ENCODE measurements around the gene MAPK13.
A peak's percentile ranks its signal among the peaks of the same experiment; 100 is the strongest.

MAPK13 gene

DNA sequence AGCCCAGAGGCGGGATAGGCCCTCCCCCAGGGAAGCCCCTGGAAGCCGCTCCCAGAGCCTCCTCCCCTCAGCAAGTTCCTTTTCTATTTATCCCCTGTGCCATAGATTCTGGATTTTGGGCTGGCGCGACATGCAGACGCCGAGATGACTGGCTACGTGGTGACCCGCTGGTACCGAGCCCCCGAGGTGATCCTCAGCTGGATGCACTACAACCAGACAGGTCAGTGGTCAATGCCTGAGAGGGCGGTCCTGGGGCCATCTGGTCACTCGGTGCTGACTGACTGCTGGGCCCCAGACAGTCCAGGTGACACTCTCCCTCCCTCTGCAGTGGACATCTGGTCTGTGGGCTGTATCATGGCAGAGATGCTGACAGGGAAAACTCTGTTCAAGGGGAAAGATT, 6.2 kb downstream of the MAPK13 start (continued):
- TF ChIP-seq CSRNP3 (CRISPR knock-in tag; IDR thresholded peaks at IDR 0.05) (no peak), ZC3H10 (CRISPR knock-in tag; IDR thresholded peaks at IDR 0.05) (no peak), TSHZ2 (CRISPR knock-in tag; IDR thresholded peaks at IDR 0.05) (no peak), ISL1 (CRISPR knock-in tag; IDR thresholded peaks at IDR 0.05) (no peak)

DNA sequence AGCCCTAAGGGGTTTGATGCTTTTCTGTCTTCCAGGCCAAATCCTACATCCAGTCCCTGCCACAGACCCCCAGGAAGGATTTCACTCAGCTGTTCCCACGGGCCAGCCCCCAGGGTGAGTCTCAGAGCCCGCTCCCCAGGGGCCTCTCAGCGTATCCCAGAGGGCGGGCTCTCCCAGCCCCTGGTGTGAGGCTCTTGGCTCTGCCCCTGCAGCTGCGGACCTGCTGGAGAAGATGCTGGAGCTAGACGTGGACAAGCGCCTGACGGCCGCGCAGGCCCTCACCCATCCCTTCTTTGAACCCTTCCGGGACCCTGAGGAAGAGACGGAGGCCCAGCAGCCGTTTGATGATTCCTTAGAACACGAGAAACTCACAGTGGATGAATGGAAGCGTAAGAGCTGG, 8.4 kb downstream of the MAPK13 start:
- ATAC-seq, result no peak
- TF ChIP-seq TOX (CRISPR knock-in tag; IDR thresholded peaks at IDR 0.05; ENCODE audit: borderline replicate concordance) (no peak), CSDC2 (CRISPR knock-in tag; IDR thresholded peaks at IDR 0.05) (no peak), GLIS3 (CRISPR knock-in tag; IDR thresholded peaks at IDR 0.05) (no peak), ESRRG (CRISPR knock-in tag; IDR thresholded peaks at IDR 0.05) (no peak), ZC3H10 (CRISPR knock-in tag; IDR thresholded peaks at IDR 0.05) (no peak)
- TF ChIP-seq, protein P1, sequence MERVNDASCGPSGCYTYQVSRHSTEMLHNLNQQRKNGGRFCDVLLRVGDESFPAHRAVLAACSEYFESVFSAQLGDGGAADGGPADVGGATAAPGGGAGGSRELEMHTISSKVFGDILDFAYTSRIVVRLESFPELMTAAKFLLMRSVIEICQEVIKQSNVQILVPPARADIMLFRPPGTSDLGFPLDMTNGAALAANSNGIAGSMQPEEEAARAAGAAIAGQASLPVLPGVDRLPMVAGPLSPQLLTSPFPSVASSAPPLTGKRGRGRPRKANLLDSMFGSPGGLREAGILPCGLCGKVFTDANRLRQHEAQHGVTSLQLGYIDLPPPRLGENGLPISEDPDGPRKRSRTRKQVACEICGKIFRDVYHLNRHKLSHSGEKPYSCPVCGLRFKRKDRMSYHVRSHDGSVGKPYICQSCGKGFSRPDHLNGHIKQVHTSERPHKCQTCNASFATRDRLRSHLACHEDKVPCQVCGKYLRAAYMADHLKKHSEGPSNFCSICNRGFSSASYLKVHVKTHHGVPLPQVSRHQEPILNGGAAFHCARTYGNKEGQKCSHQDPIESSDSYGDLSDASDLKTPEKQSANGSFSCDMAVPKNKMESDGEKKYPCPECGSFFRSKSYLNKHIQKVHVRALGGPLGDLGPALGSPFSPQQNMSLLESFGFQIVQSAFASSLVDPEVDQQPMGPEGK (CRISPR knock-in tag; IDR thresholded peaks at IDR 0.05; ENCODE audit: borderline replicate concordance), result no peak

GRCh38 chr6:36139431-36139830, 9.1 kb downstream of the MAPK13 start:
- ATAC-seq, result peak; percentile 34
- TF ChIP-seq, protein P1 (CRISPR knock-in tag; IDR thresholded peaks at IDR 0.05; ENCODE audit: borderline replicate concordance), result no peak
- TF ChIP-seq TOX (CRISPR knock-in tag; IDR thresholded peaks at IDR 0.05; ENCODE audit: borderline replicate concordance) (no peak), CSDC2 (CRISPR knock-in tag; IDR thresholded peaks at IDR 0.05) (no peak), ZFP3 (CRISPR knock-in tag; IDR thresholded peaks at IDR 0.05) (no peak), ZNF565 (CRISPR knock-in tag; conservative IDR thresholded peaks at IDR 0.05; ENCODE audit: low read depth) (no peak), PPARA (CRISPR knock-in tag; IDR thresholded peaks at IDR 0.05; ENCODE audit: borderline replicate concordance) (no peak), ZNF70 (CRISPR knock-in tag; IDR thresholded peaks at IDR 0.05) (no peak), ESRRG (CRISPR knock-in tag; IDR thresholded peaks at IDR 0.05) (no peak), CSRNP3 (CRISPR knock-in tag; IDR thresholded peaks at IDR 0.05) (no peak), ISL1 (CRISPR knock-in tag; IDR thresholded peaks at IDR 0.05) (no peak), ZFP30 (CRISPR knock-in tag; IDR thresholded peaks at IDR 0.05) (no peak), RARB (CRISPR knock-in tag; IDR thresholded peaks at IDR 0.05) (no peak), ARNTL (CRISPR knock-in tag; IDR thresholded peaks at IDR 0.05; ENCODE audit: borderline replicate concordance, low read depth) (no peak), ZC3H10 (CRISPR knock-in tag; IDR thresholded peaks at IDR 0.05) (no peak), BACH2 (CRISPR knock-in tag; IDR thresholded peaks at IDR 0.05; ENCODE audit: borderline replicate concordance) (no peak), GLIS3 (CRISPR knock-in tag; IDR thresholded peaks at IDR 0.05) (no peak), TCF4 (CRISPR knock-in tag; IDR thresholded peaks at IDR 0.05; ENCODE audit: borderline replicate concordance) (no peak), TSHZ2 (CRISPR knock-in tag; IDR thresholded peaks at IDR 0.05) (no peak)
- TF ChIP-seq, protein P2, sequence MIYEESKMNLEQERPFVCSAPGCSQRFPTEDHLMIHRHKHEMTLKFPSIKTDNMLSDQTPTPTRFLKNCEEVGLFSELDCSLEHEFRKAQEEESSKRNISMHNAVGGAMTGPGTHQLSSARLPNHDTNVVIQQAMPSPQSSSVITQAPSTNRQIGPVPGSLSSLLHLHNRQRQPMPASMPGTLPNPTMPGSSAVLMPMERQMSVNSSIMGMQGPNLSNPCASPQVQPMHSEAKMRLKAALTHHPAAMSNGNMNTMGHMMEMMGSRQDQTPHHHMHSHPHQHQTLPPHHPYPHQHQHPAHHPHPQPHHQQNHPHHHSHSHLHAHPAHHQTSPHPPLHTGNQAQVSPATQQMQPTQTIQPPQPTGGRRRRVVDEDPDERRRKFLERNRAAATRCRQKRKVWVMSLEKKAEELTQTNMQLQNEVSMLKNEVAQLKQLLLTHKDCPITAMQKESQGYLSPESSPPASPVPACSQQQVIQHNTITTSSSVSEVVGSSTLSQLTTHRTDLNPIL (CRISPR knock-in tag; IDR thresholded peaks at IDR 0.05; ENCODE audit: low read depth), result no peak

All from SK-N-SH treated with all-trans-retinoic acid at 6 μM for 48 hours (cell line).